Measurements from ENCODE around the gene NKIRAS1.

- TF ChIP-seq POLR2A (IDR thresholded peaks at IDR 0.05) = no peak
- TF ChIP-seq EP300 (IDR thresholded peaks at IDR 0.05; ENCODE audit: low read depth) = no peak
Observed at GRCh38 chr3:23864931-23865330, 51.9 kb downstream of the NKIRAS1 start.

Measured in transverse colon (tissue), 1 donor.